ENCODE measurements around the gene CFAP300. TPM values are rescaled to one million over a fixed set of nuclear protein-coding genes. Genes with fewer than 3 reads are reported as not detected.

Gene CFAP300
- total and polyA plus RNA-seq, 8 donors: 1.2 to 3.6 (median 1.8) TPM; not detected in 2

DNA sequence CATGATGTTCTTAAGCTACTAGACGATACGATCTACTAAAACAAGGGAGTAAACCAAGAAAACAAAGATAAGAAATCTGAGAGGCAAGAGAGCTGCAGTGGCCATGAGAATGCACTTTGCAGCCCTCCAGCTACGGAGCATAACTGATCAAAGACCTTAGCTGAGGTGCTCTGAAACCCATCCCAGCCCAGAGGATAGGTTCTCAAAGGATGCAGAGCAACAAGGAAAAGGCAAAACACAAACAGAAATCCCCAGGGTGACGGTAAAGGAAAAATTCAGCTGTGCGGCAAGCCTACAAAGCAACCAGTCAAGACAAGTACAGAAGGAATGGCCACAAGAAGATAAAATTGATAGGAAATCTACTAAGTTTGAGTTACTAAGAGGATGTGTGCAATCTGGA is 32.5 kb upstream of the CFAP300 start:
- TF ChIP-seq CTCF (IDR thresholded peaks at IDR 0.05) (no peak), POLR2A (IDR thresholded peaks at IDR 0.05) (no peak), EP300 (IDR thresholded peaks at IDR 0.05) (no peak), POLR2AphosphoS5 (IDR thresholded peaks at IDR 0.05) (no peak)
- H3K4me1 ChIP-seq: peaks cover 0 to 10% (median 4%) of the 10 kb centered on the region in 4 donors
- 79 to 86% (median 84%) methylated on average over 5 of the region's 5 CpGs for WGBS, 5 donors

DNA sequence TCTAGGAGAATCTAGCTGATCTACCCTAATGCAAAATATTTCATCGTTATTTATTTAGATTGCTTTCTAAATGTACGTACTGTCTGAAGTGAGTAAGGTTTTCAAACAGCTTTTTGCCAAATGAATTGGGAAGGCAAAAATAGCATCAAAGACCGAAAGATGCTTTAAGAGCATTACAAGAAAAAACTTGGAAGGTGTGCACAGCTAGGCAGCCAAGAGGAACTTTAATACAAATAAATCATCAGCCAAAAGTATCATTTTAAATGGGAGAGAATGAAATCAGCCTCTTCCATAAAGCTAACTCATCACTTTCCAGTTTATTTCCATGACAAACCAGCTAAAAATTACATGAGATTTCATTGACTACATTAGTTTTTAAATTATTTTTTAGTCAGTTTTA is 30.2 kb upstream of the CFAP300 start:
- Histone ChIP-seq H3K27ac (no peak overlapping the region), H3K36me3 (no peaks in the 10 kb centered on the region)
- intact Hi-C loops (cut with DNase I; ENCODE audit: low total_unique reads): no loop called here

More for the DNA sequence above, 32.5 kb upstream of the CFAP300 start:
- H3K9me3 ChIP-seq: no peaks in the 10 kb centered on the region
- H3K27me3 ChIP-seq: no peaks in the 10 kb centered on the region
- no peak overlapping the region for H3K4me3 ChIP-seq
- no peaks in the 10 kb centered on the region for H3K36me3 ChIP-seq
- intact Hi-C loops (cut with DNase I; ENCODE audit: low total_unique reads): no loop called here
- H3K27ac ChIP-seq: no peak overlapping the region
- no peak for DNase-seq

GRCh38 chr11:102026217-102026616 is 21.0 kb upstream of the CFAP300 start:
- TF ChIP-seq POLR2AphosphoS5 (IDR thresholded peaks at IDR 0.05) (no peak), CTCF (IDR thresholded peaks at IDR 0.05) (no peak), POLR2A (IDR thresholded peaks at IDR 0.05) (no peak), EP300 (IDR thresholded peaks at IDR 0.05) (no peak)
- H3K27ac ChIP-seq: no peak overlapping the region

More for the DNA sequence above, 30.2 kb upstream of the CFAP300 start:
- no peaks in the 10 kb centered on the region for H3K4me1 ChIP-seq
- DNase-seq: peak in 1 of 2 donors; percentile 44
- H3K9me3 ChIP-seq: no peaks in the 10 kb centered on the region
- TF ChIP-seq CTCF (IDR thresholded peaks at IDR 0.05): no peak
- H3K4me3 ChIP-seq: no peak overlapping the region
- WGBS, 5 donors: 69 to 79% (median 78%) methylated on average over 3 of the region's 3 CpGs
- no peaks in the 10 kb centered on the region for H3K27me3 ChIP-seq

DNA sequence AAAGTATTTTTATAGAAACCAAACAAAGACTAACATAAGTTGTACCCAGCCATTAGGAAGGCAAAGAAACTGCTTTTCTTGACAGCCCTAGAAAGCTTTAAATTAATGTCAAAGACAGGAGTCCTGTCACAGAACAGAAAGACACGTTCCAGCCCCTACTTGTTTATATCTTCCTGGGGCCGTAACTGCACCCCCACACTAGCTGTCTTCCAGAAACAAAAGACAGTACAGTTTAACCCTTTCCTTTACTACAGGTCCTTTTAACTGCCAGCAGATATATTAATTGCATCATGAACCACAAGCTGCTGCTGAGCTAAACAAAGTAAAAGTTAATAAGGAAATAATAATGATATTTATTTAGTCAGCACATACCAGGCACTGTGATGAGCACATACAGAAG is 20.3 kb upstream of the CFAP300 start:
- no peak for TF ChIP-seq EP300 (IDR thresholded peaks at IDR 0.05)
- TF ChIP-seq CTCF (IDR thresholded peaks at IDR 0.05): no peak
- no peak for TF ChIP-seq POLR2A (IDR thresholded peaks at IDR 0.05)
- TF ChIP-seq POLR2AphosphoS5 (IDR thresholded peaks at IDR 0.05): no peak
- Histone ChIP-seq H3K4me3 (no peak overlapping the region), H3K27me3 (no peaks in the 10 kb centered on the region), H3K9me3 (no peaks in the 10 kb centered on the region), H3K27ac (no peak overlapping the region), H3K36me3 (no peaks in the 10 kb centered on the region), H3K4me1 (no peaks in the 10 kb centered on the region)
- 20 to 26% (median 24%) methylated on average over 2 of the region's 2 CpGs for WGBS, 5 donors
- DNase-seq: peak in 1 of 2 donors; percentile 21
- intact Hi-C loops (cut with DNase I; ENCODE audit: low total_unique reads): no loop called here

More at GRCh38 chr11:102026217-102026616, 21.0 kb upstream of the CFAP300 start:
- Histone ChIP-seq H3K4me3 (no peak overlapping the region), H3K4me1 (no peaks in the 10 kb centered on the region), H3K9me3 (no peaks in the 10 kb centered on the region), H3K36me3 (no peaks in the 10 kb centered on the region), H3K27me3 (no peaks in the 10 kb centered on the region)
- intact Hi-C loops (cut with DNase I; ENCODE audit: low total_unique reads): no loop called here
- 50 to 60% (median 57%) methylated on average over 4 of the region's 4 CpGs for WGBS, 5 donors
- no peak for DNase-seq

Measured in stomach (tissue), 9 donors.